ENCODE measurements around the gene INSR.

DNA sequence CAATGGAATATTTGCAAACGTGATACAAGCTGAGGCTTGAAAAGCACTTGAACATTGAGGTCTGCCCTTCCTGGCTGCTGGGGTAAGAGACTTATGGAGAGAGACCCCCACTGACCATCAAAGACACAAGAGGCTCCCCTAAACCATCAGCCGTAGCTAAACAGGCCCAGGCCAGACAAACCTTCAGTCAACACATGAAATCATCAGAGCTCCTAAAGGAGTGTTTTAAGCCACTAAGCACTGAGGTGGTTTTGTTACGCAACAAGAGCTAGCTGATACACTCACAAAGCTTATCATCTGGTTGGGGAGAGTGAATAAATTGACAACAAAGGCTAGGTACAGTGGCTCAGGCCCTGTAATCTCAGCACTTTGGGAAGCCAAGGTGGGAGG lies 114.3 kb downstream of the INSR start:
- TF ChIP-seq, protein P1, sequence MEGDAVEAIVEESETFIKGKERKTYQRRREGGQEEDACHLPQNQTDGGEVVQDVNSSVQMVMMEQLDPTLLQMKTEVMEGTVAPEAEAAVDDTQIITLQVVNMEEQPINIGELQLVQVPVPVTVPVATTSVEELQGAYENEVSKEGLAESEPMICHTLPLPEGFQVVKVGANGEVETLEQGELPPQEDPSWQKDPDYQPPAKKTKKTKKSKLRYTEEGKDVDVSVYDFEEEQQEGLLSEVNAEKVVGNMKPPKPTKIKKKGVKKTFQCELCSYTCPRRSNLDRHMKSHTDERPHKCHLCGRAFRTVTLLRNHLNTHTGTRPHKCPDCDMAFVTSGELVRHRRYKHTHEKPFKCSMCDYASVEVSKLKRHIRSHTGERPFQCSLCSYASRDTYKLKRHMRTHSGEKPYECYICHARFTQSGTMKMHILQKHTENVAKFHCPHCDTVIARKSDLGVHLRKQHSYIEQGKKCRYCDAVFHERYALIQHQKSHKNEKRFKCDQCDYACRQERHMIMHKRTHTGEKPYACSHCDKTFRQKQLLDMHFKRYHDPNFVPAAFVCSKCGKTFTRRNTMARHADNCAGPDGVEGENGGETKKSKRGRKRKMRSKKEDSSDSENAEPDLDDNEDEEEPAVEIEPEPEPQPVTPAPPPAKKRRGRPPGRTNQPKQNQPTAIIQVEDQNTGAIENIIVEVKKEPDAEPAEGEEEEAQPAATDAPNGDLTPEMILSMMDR (IDR thresholded peaks at IDR 0.05): no peak
- no peak for TF ChIP-seq ZFX (IDR thresholded peaks at IDR 0.05; ENCODE audit: borderline replicate concordance)
